Measurements from ENCODE around the gene ACOT8. TPM values are rescaled to one million over a fixed set of nuclear protein-coding genes. Genes with fewer than 3 reads are reported as not detected.

Gene ACOT8
- total and polyA plus RNA-seq, 2 of the 8 experiments (the other 6 are each of a cell fraction or from before 2014, with no cell fraction given) = 37.6 to 88.8 TPM

DNA sequence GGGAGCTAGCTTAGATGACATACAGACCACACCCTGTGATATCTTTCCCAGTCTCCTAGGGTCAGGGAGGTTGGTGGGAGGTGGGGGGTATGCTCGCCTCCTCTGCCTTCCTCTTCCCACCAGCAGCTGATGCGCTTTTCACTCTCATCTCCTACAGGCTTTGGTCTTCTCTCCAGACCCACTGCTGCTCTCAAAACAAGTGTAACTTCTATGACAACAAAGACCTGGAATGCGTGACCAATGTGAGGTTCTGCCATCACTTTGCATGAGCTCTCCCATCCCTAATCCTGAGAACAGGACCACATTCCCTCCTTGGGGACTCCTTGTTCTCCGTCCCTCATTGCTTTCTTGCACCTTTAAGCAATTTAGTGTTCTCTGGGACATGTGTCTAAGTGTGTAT is 36.6 kb upstream of the ACOT8 start:
- H3K27me3 ChIP-seq (replicated peaks in 1 of 4; ENCODE audit: control insufficient read depth in 3 of 4, extremely low read depth in 1 of 4, insufficient read depth in 3 of 4, low read length in 3 of 4) = no peaks in the 10 kb centered on the region
- H3K4ac ChIP-seq (replicated peaks; ENCODE audit: insufficient read length, low read depth, low read length) = no peak overlapping the region
- POLR2A ChIA-PET (ENCODE audit: partially characterized antibody) = interaction anchor here (0.9 to 11.2 kb wide), 8 partner anchors 7 to 60 kb away, joined by 3 to 172 read pairs (median 40); partner anchors contain the start of genes PCIF1, PLTP and ZSWIM1
- no peak overlapping the region for H2BK20ac ChIP-seq (ENCODE audit: low read length)
- no peak overlapping the region for H2BK12ac ChIP-seq (ENCODE audit: low read depth, low read length)
- H4K20me1 ChIP-seq (replicated peaks in 1 of 2; ENCODE audit: control insufficient read depth in 1 of 2, insufficient read depth in 2 of 2, low read length in 2 of 2) = peaks cover 0 to 13% of the 10 kb centered on the region in 2 experiments
- DNase-seq (ENCODE audit: low read depth in 1 of 2, low spot score in 2 of 2) (no peak), FAIRE-seq (no peak)
- H3K23ac ChIP-seq (ENCODE audit: insufficient read length) = no peak overlapping the region
- H3K79me1 ChIP-seq (ENCODE audit: low read depth, low read length) = peaks cover 1% of the 10 kb centered on the region; the same call in 1 of the 2 replicates
- H4K8ac ChIP-seq (ENCODE audit: extremely low read depth, insufficient read depth, low read length) = no peak overlapping the region
- H2BK15ac ChIP-seq (ENCODE audit: low read length) = no peak overlapping the region
- H3K9me3 ChIP-seq (ENCODE audit: insufficient read depth in 2 of 2, low read depth in 1 of 2, low read length in 1 of 2) = no peaks in the 10 kb centered on the region
- H2BK120ac ChIP-seq (replicated peaks; ENCODE audit: low read depth, low read length) = no peak overlapping the region
- H3K14ac ChIP-seq (ENCODE audit: insufficient read length) = no peak overlapping the region
- peaks cover 0 to 10% (median 6%) of the 10 kb centered on the region in 4 experiments; a peak in 6 of 7 replicates for H3K4me1 ChIP-seq (replicated peaks in 1 of 4; ENCODE audit: control insufficient read depth in 3 of 4, insufficient read depth in 4 of 4, low read length in 3 of 4)
- H2AK5ac ChIP-seq (ENCODE audit: low read depth, low read length) = no peak overlapping the region
- H3K56ac ChIP-seq (replicated peaks; ENCODE audit: insufficient read length, low read depth, low read length) = no peak overlapping the region
- no peak overlapping the region for H4K5ac ChIP-seq (ENCODE audit: insufficient read length, low read depth, low read length)
- no peak overlapping the region for H2AFZ ChIP-seq (ENCODE audit: low read length)
- H3K79me2 ChIP-seq (ENCODE audit: control insufficient read depth in 1 of 2, insufficient read depth in 2 of 2, low read length in 2 of 2) = peaks cover 0 to 6% of the 10 kb centered on the region in 2 experiments; a peak in 1 of 4 replicates
- H4K91ac ChIP-seq (replicated peaks; ENCODE audit: insufficient read length, low read length) = no peak overlapping the region
- no peak overlapping the region for H3K4me2 ChIP-seq (ENCODE audit: insufficient read depth in 1 of 2, low read depth in 2 of 2, low read length in 2 of 2)
- no peak overlapping the region for H3K4me3 ChIP-seq (ENCODE audit: extremely low read depth in 1 of 4, insufficient read depth in 2 of 4, low read depth in 3 of 4, low read length in 4 of 4)
- no peak overlapping the region for H3K9ac ChIP-seq (replicated peaks in 1 of 4; ENCODE audit: extremely low read depth in 1 of 4, low read depth in 3 of 4, low read length in 3 of 4)
- H2BK5ac ChIP-seq (ENCODE audit: low read depth, low read length) = no peak overlapping the region
- 80% methylated on average over 4 of the region's 4 CpGs; no CpG with 5 or more reads in 1 of the 2 experiments for WGBS, 2 experiments (ENCODE audit: extremely low coverage in 1 of 2, insufficient coverage in 1 of 2, insufficient read length in 1 of 2, insufficient replicate concordance in 2 of 2, low coverage in 1 of 2, low lambda C conversion rate in 2 of 2, missing lambda C conversion rate in 1 of 2)
- H3K36me3 ChIP-seq (ENCODE audit: control insufficient read depth in 2 of 4, insufficient read depth in 4 of 4, low read length in 3 of 4) = peaks cover 8 to 24% (median 19%) of the 10 kb centered on the region in 4 experiments
- TF ChIP-seq POLR2A (IDR thresholded peaks at IDR 0.05; ENCODE audit: control extremely low read depth in 1 of 2, low read depth in 2 of 2, low read length in 2 of 2) (peak in 1 of 2 experiments; percentile 54; a peak in 1 of 3 replicates), CEBPB (IDR thresholded peaks at IDR 0.05; ENCODE audit: low read depth, low read length) (no peak), RXRA (IDR thresholded peaks at IDR 0.05; ENCODE audit: insufficient read depth, low read depth, low read length) (no peak), POLR2AphosphoS5 (IDR thresholded peaks at IDR 0.05; ENCODE audit: low read depth, low read length) (peak; percentile 60; the same call in 1 of the 2 replicates), SP4 (IDR thresholded peaks at IDR 0.05; ENCODE audit: low read length) (no peak), ASH2L (IDR thresholded peaks at IDR 0.05; ENCODE audit: low read length) (no peak), KDM5A (IDR thresholded peaks at IDR 0.05; ENCODE audit: low read length) (no peak), CHD2 (IDR thresholded peaks at IDR 0.05; ENCODE audit: low read length) (no peak)
- no peak overlapping the region for H3K27ac ChIP-seq (ENCODE audit: low read depth, low read length)
- H3K18ac ChIP-seq (ENCODE audit: extremely low read depth, low read length) = no peak overlapping the region
- H3K23me2 ChIP-seq (ENCODE audit: low read depth, low read length) = peaks cover 15% of the 10 kb centered on the region; the same call in 1 of the 2 replicates
- CTCF ChIA-PET (ENCODE audit: partially characterized antibody) = interaction anchor here (0.7 to 6.3 kb wide), 6 partner anchors 8 to 76 kb away, joined by 3 to 40 read pairs (median 12); no protein-coding TSS in a partner anchor

All from H1 (cell line).